ENCODE results near the gene XRN1.

DNA sequence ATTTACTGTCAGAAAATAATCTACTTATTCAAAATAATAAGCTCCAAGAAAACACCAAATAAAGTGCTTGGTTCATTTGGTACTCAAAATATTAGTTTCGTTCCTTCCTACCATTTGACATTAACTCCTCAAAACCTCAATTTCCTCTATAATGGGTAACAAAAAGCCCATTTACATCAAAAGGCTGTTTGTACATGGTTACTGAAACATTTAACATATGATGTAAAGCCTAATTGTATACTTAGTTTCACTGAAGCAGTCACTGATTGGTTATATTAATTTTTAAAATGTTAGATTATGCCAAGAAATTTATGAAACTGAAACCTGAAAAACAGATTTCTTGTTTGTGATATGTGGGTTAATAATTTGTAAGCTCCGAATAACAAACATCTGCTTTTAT is 14.7 kb downstream of the XRN1 start:
- no peak for TF ChIP-seq SIN3A (IDR thresholded peaks at IDR 0.05; ENCODE audit: borderline replicate concordance, insufficient read depth, low read length)
- TF ChIP-seq POLR2AphosphoS5 (IDR thresholded peaks at IDR 0.05; ENCODE audit: low read depth, low read length), result no peak
- no peak for TF ChIP-seq TAF1 (IDR thresholded peaks at IDR 0.05; ENCODE audit: borderline replicate concordance, insufficient read depth, low read length)
- TF ChIP-seq, protein P1, sequence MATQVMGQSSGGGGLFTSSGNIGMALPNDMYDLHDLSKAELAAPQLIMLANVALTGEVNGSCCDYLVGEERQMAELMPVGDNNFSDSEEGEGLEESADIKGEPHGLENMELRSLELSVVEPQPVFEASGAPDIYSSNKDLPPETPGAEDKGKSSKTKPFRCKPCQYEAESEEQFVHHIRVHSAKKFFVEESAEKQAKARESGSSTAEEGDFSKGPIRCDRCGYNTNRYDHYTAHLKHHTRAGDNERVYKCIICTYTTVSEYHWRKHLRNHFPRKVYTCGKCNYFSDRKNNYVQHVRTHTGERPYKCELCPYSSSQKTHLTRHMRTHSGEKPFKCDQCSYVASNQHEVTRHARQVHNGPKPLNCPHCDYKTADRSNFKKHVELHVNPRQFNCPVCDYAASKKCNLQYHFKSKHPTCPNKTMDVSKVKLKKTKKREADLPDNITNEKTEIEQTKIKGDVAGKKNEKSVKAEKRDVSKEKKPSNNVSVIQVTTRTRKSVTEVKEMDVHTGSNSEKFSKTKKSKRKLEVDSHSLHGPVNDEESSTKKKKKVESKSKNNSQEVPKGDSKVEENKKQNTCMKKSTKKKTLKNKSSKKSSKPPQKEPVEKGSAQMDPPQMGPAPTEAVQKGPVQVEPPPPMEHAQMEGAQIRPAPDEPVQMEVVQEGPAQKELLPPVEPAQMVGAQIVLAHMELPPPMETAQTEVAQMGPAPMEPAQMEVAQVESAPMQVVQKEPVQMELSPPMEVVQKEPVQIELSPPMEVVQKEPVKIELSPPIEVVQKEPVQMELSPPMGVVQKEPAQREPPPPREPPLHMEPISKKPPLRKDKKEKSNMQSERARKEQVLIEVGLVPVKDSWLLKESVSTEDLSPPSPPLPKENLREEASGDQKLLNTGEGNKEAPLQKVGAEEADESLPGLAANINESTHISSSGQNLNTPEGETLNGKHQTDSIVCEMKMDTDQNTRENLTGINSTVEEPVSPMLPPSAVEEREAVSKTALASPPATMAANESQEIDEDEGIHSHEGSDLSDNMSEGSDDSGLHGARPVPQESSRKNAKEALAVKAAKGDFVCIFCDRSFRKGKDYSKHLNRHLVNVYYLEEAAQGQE (IDR thresholded peaks at IDR 0.05; ENCODE audit: insufficient read depth in 1 of 2, low read depth in 2 of 2, low read length in 2 of 2), result no peak
- no peak for TF ChIP-seq FOXP2 (optimal IDR thresholded peaks at IDR 0.05; ENCODE audit: borderline replicate concordance, extremely low read depth, extremely low read length, insufficient read depth)
